HepG2 (cell line): Measurements from ENCODE around the gene CTPS2. TPM values are rescaled to one million over a fixed set of nuclear protein-coding genes. Genes with fewer than 3 reads are reported as not detected.

ENCODE experiments used
- HMG20B ChIP-seq: conservative IDR thresholded peaks from 2 replicates; pipeline ENCODE4 v1.6.1; 2016; ENCODE audit warnings: missing genetic modification reagents, missing compliant biosample characterization
- KDM1A ChIP-seq: IDR thresholded peaks from 2 replicates; pipeline ENCODE4 v1.6.1; 2016; ENCODE audit warnings: missing compliant biosample characterization
- MIER3 ChIP-seq: IDR thresholded peaks from 2 replicates; pipeline ENCODE4 v1.6.1; 2016; ENCODE audit warnings: missing compliant biosample characterization, borderline replicate concordance
- TGIF2 ChIP-seq: IDR thresholded peaks from 2 replicates; pipeline ENCODE4 v1.6.1; 2016; ENCODE audit warnings: control low read depth, missing compliant biosample characterization
- ZNF768 ChIP-seq: sonication (generic); formaldehyde crosslinking; IDR thresholded peaks from 2 replicates; pipeline ENCODE4 v1.4.0; 2020; ENCODE audit warnings: missing genetic modification reagents
- polyA plus RNA-seq, 8 experiments: library from polyadenylated mRNA; depleted of rRNA in 3 of 8; stranded (reverse) in 7 of 8; unstranded in 1 of 8; fragments of >200 nt; fragmentation: Illumina TruSeq in 4 of 8; extraction: Trizol in 4 of 8; gene quantifications; 2 replicates each; pipeline versions ENCODE4 v1.2.1 to v1.2.3, GENCODE V29; 2011 to 2016; ENCODE audit warnings: low read depth in 4 of 8, missing spikeins in 1 of 8, mixed read lengths in 1 of 8; ENCODE audit not compliant: insufficient read depth in 1 of 8
- total RNA-seq, 5 experiments: library from RNA; depleted of rRNA; stranded (reverse); fragments of >200 nt; fragmentation: Illumina TruSeq; extraction: Trizol; gene quantifications; 2 replicates each; pipeline ENCODE4 v1.2.3, GENCODE V29; 2016; ENCODE audit warnings: low read depth in 1 of 5
- TF ChIP-seq, protein P1 (sequence below): sonication (generic); formaldehyde crosslinking; IDR thresholded peaks from 2 replicates; pipeline ENCODE4 v1.4.0; 2020; ENCODE audit warnings: mild to moderate bottlenecking, missing genetic modification reagents
- TF ChIP-seq, protein P2 (sequence below): sonication (generic); formaldehyde crosslinking; IDR thresholded peaks from 2 replicates; pipeline ENCODE4 v1.8.0; 2022; ENCODE audit warnings: missing genetic modification reagents, mild to moderate bottlenecking, inconsistent platforms, borderline replicate concordance
- TF ChIP-seq, protein P3 (sequence below): fragments of 450-650 bp; IDR thresholded peaks from 2 replicates; pipeline ENCODE4 v1.6.1; 2017; ENCODE audit warnings: mild to moderate bottlenecking

CTPS2 gene
- total and polyA plus RNA-seq, 2 of the 13 experiments (the other 11 are each of a cell fraction or from before 2014, with no cell fraction given): 10.3 to 26.1 TPM

DNA sequence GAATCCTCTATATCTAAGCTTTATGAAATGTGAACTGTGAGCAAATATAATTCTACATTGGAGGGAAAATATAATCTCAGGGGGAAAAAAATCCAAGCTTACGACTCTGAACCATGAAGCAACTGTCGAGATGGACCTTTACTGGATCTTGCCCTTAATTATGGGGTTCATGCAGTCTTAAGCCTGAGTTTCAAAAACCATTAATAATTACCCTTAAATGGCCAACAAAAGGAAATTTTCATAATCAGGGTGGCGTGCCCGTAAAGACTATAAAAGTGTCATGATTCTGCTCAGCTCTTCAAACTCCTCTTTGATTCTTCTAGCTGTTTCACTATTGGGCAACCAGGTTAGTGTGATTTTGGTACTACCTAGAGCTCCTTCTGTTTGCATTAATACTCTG lies 62.6 kb downstream of the CTPS2 start, which contains the start of gene S100G (continued):
- TF ChIP-seq, protein P1, sequence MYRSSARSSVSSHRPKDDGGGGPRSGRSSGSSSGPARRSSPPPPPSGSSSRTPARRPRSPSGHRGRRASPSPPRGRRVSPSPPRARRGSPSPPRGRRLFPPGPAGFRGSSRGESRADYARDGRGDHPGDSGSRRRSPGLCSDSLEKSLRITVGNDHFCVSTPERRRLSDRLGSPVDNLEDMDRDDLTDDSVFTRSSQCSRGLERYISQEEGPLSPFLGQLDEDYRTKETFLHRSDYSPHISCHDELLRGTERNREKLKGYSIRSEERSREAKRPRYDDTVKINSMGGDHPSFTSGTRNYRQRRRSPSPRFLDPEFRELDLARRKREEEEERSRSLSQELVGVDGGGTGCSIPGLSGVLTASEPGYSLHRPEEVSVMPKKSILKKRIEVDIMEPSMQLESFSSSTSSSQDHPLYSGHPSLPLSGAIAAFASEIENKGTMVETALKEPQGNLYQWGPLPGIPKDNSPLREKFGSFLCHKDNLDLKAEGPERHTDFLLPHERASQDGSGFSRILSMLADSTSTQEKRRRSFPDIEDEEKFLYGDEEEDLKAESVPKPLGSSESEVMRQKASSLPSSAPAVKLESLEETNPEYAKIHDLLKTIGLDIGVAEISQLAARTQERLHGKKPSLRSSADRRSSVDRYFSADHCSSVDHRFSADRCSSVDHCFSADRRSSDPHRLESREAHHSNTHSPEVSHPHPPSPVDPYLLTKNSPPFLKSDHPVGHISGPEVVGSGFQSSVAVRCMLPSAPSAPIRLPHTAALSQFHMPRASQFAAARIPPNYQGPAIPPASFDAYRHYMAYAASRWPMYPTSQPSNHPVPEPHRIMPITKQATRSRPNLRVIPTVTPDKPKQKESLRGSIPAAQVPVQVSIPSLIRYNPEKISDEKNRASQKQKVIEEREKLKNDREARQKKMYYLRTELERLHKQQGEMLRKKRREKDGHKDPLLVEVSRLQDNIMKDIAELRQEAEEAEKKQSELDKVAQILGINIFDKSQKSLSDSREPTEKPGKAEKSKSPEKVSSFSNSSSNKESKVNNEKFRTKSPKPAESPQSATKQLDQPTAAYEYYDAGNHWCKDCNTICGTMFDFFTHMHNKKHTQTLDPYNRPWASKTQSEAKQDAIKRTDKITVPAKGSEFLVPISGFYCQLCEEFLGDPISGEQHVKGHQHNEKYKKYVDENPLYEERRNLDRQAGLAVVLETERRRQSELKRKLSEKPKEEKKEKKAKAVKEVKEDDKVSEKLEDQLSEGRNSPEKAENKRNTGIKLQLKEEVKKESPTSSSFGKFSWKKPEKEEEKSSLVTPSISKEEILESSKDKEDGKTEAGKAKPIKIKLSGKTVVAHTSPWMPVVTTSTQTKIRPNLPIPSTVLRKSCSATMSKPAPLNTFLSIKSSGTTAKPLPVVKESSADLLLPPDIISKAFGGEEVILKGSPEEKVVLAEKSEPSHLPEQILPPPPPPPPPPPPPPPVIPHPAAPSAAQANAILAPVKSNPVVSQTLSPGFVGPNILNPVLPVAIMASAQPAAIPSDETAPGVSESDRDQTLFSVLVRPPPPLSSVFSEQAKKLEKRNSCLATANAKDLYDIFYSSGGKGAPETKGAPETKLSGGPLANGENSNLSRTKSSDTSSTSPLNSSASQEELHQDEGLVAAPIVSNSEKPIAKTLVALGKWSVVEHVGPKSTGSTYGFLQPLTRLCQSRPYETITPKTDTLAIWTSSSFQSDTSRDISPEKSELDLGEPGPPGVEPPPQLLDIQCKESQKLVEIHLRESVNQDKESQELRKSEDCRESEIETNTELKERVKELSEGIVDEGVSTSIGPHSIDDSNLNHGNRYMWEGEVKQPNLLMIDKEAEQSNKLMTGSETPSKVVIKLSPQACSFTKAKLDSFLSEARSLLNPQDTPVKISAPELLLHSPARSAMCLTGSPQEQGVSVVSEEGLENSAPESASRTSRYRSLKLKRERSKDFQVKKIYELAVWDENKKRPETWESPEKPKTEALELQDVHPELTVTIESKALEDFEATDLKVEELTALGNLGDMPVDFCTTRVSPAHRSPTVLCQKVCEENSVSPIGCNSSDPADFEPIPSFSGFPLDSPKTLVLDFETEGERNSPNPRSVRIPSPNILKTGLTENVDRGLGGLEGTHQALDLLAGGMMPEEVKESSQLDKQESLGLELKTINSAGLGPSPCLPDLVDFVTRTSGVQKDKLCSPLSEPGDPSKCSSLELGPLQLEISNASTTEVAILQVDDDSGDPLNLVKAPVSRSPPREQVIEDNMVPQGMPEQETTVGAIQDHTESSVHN: no peak
- TF ChIP-seq, protein P2, sequence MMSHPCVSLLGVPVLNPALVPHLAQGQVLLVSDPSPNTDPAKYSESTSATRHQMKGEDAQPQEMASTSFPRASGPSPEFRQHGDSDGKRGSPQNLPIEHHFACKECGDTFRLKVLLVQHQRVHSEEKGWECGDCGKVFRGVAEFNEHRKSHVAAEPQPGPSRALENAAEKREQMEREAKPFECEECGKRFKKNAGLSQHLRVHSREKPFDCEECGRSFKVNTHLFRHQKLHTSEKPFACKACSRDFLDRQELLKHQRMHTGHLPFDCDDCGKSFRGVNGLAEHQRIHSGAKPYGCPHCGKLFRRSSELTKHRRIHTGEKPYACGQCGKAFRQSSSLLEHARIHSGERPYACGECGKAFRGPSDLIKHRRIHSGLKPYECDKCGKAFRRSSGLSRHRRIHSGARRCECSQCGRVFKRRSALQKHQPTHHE: no peak
- TF ChIP-seq ZNF768: no peak
- TF ChIP-seq, protein P3, sequence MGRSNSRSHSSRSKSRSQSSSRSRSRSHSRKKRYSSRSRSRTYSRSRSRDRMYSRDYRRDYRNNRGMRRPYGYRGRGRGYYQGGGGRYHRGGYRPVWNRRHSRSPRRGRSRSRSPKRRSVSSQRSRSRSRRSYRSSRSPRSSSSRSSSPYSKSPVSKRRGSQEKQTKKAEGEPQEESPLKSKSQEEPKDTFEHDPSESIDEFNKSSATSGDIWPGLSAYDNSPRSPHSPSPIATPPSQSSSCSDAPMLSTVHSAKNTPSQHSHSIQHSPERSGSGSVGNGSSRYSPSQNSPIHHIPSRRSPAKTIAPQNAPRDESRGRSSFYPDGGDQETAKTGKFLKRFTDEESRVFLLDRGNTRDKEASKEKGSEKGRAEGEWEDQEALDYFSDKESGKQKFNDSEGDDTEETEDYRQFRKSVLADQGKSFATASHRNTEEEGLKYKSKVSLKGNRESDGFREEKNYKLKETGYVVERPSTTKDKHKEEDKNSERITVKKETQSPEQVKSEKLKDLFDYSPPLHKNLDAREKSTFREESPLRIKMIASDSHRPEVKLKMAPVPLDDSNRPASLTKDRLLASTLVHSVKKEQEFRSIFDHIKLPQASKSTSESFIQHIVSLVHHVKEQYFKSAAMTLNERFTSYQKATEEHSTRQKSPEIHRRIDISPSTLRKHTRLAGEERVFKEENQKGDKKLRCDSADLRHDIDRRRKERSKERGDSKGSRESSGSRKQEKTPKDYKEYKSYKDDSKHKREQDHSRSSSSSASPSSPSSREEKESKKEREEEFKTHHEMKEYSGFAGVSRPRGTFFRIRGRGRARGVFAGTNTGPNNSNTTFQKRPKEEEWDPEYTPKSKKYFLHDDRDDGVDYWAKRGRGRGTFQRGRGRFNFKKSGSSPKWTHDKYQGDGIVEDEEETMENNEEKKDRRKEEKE: no peak
- TF ChIP-seq KDM1A (CRISPR knock-in tag): no peak
- TF ChIP-seq HMG20B (CRISPR knock-in tag): no peak
- no peak for TF ChIP-seq MIER3
- TF ChIP-seq TGIF2: no peak
